Karpas-422 (cell line): ENCODE measurements around the gene ZNF554. TPM values are rescaled to one million over a fixed set of nuclear protein-coding genes. Genes with fewer than 3 reads are reported as not detected.

ENCODE experiments used
- DNase-seq: peaks from one replicate; pipeline ENCODE4 v3.0.0-alpha.2; 2015
- H2AFZ ChIP-seq: fragments of 200-600 bp; sonication (generic); 2 replicates; pipeline ENCODE4 v1.6.1; 2014; ENCODE audit warnings: antibody characterized with exemption, low read length, mixed read lengths
- H3K27ac ChIP-seq: fragments of 200-600 bp; sonication (generic); 2 replicates; pipeline ENCODE4 v1.5.1; 2014; ENCODE audit warnings: mild to moderate bottlenecking, low read length, moderate library complexity
- H3K27me3 ChIP-seq: fragments of 200-600 bp; sonication (generic); 2 replicates; pipeline ENCODE4 v1.6.1; 2014; ENCODE audit warnings: low read length, mixed read lengths
- H3K36me3 ChIP-seq: fragments of 200-600 bp; sonication (generic); 2 replicates; pipeline ENCODE4 v1.6.1; 2014; ENCODE audit warnings: low read length, mixed read lengths; ENCODE audit not compliant: insufficient read depth
- H3K4me1 ChIP-seq: fragments of 200-600 bp; sonication (generic); 2 replicates; pipeline ENCODE4 v1.6.1; 2014; ENCODE audit warnings: mild to moderate bottlenecking, low read length, mixed read lengths
- H3K4me2 ChIP-seq: fragments of 200-600 bp; sonication (generic); 2 replicates; pipeline ENCODE4 v1.6.1; 2014; ENCODE audit warnings: low read length, low read depth, mild to moderate bottlenecking; ENCODE audit not compliant: poor library complexity, severe bottlenecking
- H3K4me3 ChIP-seq: fragments of 200-600 bp; sonication (generic); 2 replicates; pipeline ENCODE4 v1.5.1; 2014; ENCODE audit warnings: mild to moderate bottlenecking, antibody characterized with exemption, low read length, mixed read lengths
- H3K79me2 ChIP-seq: fragments of 200-600 bp; sonication (generic); 2 replicates; pipeline ENCODE4 v1.6.1; 2014; ENCODE audit warnings: mild to moderate bottlenecking, low read length, mixed read lengths
- H3K9ac ChIP-seq: fragments of 200-600 bp; sonication (generic); 2 replicates; pipeline ENCODE4 v1.6.0; 2014; ENCODE audit warnings: low read length
- H3K9me2 ChIP-seq: fragments of 200-600 bp; sonication (generic), shearing (Covaris generic); replicated peaks from 2 replicates; pipeline ENCODE4 v1.6.0; 2014; ENCODE audit warnings: mild to moderate bottlenecking, low read length, moderate library complexity; ENCODE audit not compliant: insufficient read depth
- H3K9me3 ChIP-seq: fragments of 300-700, 200-600 bp; sonication (generic); 2 replicates; pipeline ENCODE4 v1.6.1; 2014; ENCODE audit warnings: low read length, mixed read lengths
- H4K20me1 ChIP-seq: fragments of 200-600 bp; sonication (generic); 2 replicates; pipeline ENCODE4 v1.6.1; 2014; ENCODE audit warnings: mild to moderate bottlenecking, antibody characterized with exemption, low read length, low read depth; ENCODE audit not compliant: insufficient read depth
- total RNA-seq: library from RNA; depleted of rRNA; stranded (reverse); fragments of >200 nt; shearing (Covaris generic); gene quantifications from 2 replicates; pipeline ENCODE4 v1.2.3, GENCODE V29; 2014; ENCODE audit warnings: low replicate concordance

The ZNF554 gene
- total RNA-seq, 1 experiment from 2014 or later: 2.6 TPM

GRCh38 chr19:2820112-2820702, 539 bp downstream of the ZNF554 start:
- Histone ChIP-seq H3K9me3 (no peaks in the 10 kb centered on the region), H3K4me3 (peak overlapping the region; percentile 84), H3K9me2 (no peaks in the 10 kb centered on the region), H2AFZ (peak overlapping the region; percentile 26; the same call in 1 of the 2 replicates), H3K4me1 (peaks cover 4% of the 10 kb centered on the region), H3K27me3 (no peaks in the 10 kb centered on the region), H3K9ac (peak overlapping the region; percentile 76), H3K27ac (no peak overlapping the region), H3K4me2 (peak overlapping the region; percentile 80), H4K20me1 (no peaks in the 10 kb centered on the region), H3K79me2 (0 out of 2 replicates have a peak, but pooled peaks cover 3% of the 10 kb centered on the region), H3K36me3 (no peaks in the 10 kb centered on the region)
- DNase-seq: peak; percentile 49

GRCh38 chr19:2822846-2823245, 3.2 kb downstream of the ZNF554 start:
- H3K27me3 ChIP-seq: no peaks in the 10 kb centered on the region
- no peak for DNase-seq

GRCh38 chr19:2823646-2824045, 4.0 kb downstream of the ZNF554 start:
- peaks cover 4% of the 10 kb centered on the region for H3K4me1 ChIP-seq
- no peak overlapping the region for H3K4me2 ChIP-seq
- 0 out of 2 replicates have a peak, but pooled peaks cover 3% of the 10 kb centered on the region for H3K79me2 ChIP-seq
- no peak for DNase-seq
- H4K20me1 ChIP-seq: no peaks in the 10 kb centered on the region
- no peaks in the 10 kb centered on the region; the same call in 1 of the 2 replicates for H3K36me3 ChIP-seq
- H3K27me3 ChIP-seq: no peaks in the 10 kb centered on the region
- no peaks in the 10 kb centered on the region for H3K9me2 ChIP-seq
- no peak overlapping the region for H3K9ac ChIP-seq
- no peak overlapping the region for H2AFZ ChIP-seq
- no peak overlapping the region for H3K4me3 ChIP-seq
- H3K27ac ChIP-seq: no peak overlapping the region
- no peaks in the 10 kb centered on the region for H3K9me3 ChIP-seq

More at GRCh38 chr19:2822846-2823245, 3.2 kb downstream of the ZNF554 start:
- Histone ChIP-seq H3K4me1 (peaks cover 4% of the 10 kb centered on the region), H2AFZ (no peak overlapping the region), H3K9me2 (no peaks in the 10 kb centered on the region), H3K79me2 (0 out of 2 replicates have a peak, but pooled peaks cover 3% of the 10 kb centered on the region), H3K36me3 (no peaks in the 10 kb centered on the region; the same call in 1 of the 2 replicates), H3K9ac (no peak overlapping the region), H3K4me3 (no peak overlapping the region), H3K27ac (no peak overlapping the region), H3K4me2 (no peak overlapping the region), H3K9me3 (no peaks in the 10 kb centered on the region), H4K20me1 (no peaks in the 10 kb centered on the region)

GRCh38 chr19:2824129-2824528, 4.5 kb downstream of the ZNF554 start:
- Histone ChIP-seq H3K4me1 (peaks cover 4% of the 10 kb centered on the region), H4K20me1 (no peaks in the 10 kb centered on the region), H3K27ac (no peak overlapping the region), H3K4me3 (no peak overlapping the region), H3K79me2 (0 out of 2 replicates have a peak, but pooled peaks cover 3% of the 10 kb centered on the region), H3K36me3 (no peaks in the 10 kb centered on the region; the same call in 1 of the 2 replicates), H3K9ac (no peak overlapping the region), H2AFZ (no peak overlapping the region), H3K9me3 (no peaks in the 10 kb centered on the region), H3K4me2 (no peak overlapping the region), H3K27me3 (no peaks in the 10 kb centered on the region), H3K9me2 (no peaks in the 10 kb centered on the region)
- no peak for DNase-seq

- Histone ChIP-seq H3K9ac (no peak overlapping the region), H3K36me3 (no peaks in the 10 kb centered on the region; the same call in 1 of the 2 replicates), H3K4me2 (no peak overlapping the region), H3K4me1 (no peaks in the 10 kb centered on the region), H2AFZ (no peak overlapping the region), H3K27ac (no peak overlapping the region), H3K9me3 (0 out of 2 replicates have a peak, but pooled peaks cover 3% of the 10 kb centered on the region), H3K4me3 (no peak overlapping the region), H3K9me2 (no peaks in the 10 kb centered on the region), H3K27me3 (no peaks in the 10 kb centered on the region), H3K79me2 (no peaks in the 10 kb centered on the region), H4K20me1 (no peaks in the 10 kb centered on the region)
- no peak for DNase-seq
Measured at GRCh38 chr19:2827022-2827421, 7.4 kb downstream of the ZNF554 start.

GRCh38 chr19:2827840-2828489, 8.3 kb downstream of the ZNF554 start:
- no peak for DNase-seq
- Histone ChIP-seq H3K9ac (no peak overlapping the region), H3K27ac (no peak overlapping the region), H3K9me2 (no peaks in the 10 kb centered on the region), H3K9me3 (peaks cover 3% of the 10 kb centered on the region; the same call in 1 of the 2 replicates), H3K4me3 (no peak overlapping the region), H3K4me2 (no peak overlapping the region), H3K27me3 (no peaks in the 10 kb centered on the region), H3K79me2 (no peaks in the 10 kb centered on the region), H3K4me1 (no peaks in the 10 kb centered on the region), H3K36me3 (no peaks in the 10 kb centered on the region; the same call in 1 of the 2 replicates), H2AFZ (no peak overlapping the region), H4K20me1 (no peaks in the 10 kb centered on the region)

GRCh38 chr19:2834294-2834871, 14.7 kb downstream of the ZNF554 start:
- no peak for DNase-seq
- Histone ChIP-seq H3K9me2 (no peaks in the 10 kb centered on the region), H3K79me2 (no peaks in the 10 kb centered on the region), H3K9me3 (peaks cover 26% of the 10 kb centered on the region), H2AFZ (no peak overlapping the region), H4K20me1 (no peaks in the 10 kb centered on the region), H3K36me3 (peaks cover 14% of the 10 kb centered on the region), H3K27me3 (no peaks in the 10 kb centered on the region), H3K4me2 (no peak overlapping the region), H3K4me1 (no peaks in the 10 kb centered on the region), H3K4me3 (no peak overlapping the region), H3K27ac (no peak overlapping the region), H3K9ac (no peak overlapping the region)

GRCh38 chr19:2837430-2837829, 17.8 kb downstream of the ZNF554 start:
- Histone ChIP-seq H3K9ac (no peak overlapping the region), H3K36me3 (peaks cover 14% of the 10 kb centered on the region), H3K27ac (no peak overlapping the region), H3K4me2 (no peak overlapping the region), H3K4me1 (peaks cover 6% of the 10 kb centered on the region), H4K20me1 (no peaks in the 10 kb centered on the region), H3K9me2 (no peaks in the 10 kb centered on the region), H3K79me2 (no peaks in the 10 kb centered on the region), H3K9me3 (peaks cover 23% of the 10 kb centered on the region), H2AFZ (no peak overlapping the region), H3K27me3 (no peaks in the 10 kb centered on the region), H3K4me3 (no peak overlapping the region)
- no peak for DNase-seq
